ENCODE data around the gene IL16.

- no peak for TF ChIP-seq CTCF (IDR thresholded peaks at IDR 0.05)
- TF ChIP-seq ZFX (IDR thresholded peaks at IDR 0.05; ENCODE audit: borderline replicate concordance), result no peak
These were observed 35.5 kb upstream of the IL16 start for GRCh38 chr15:81161160-81161673.

All from 22Rv1 (cell line).